Measurements from ENCODE around the gene SLC26A2.
A peak's percentile ranks its signal among the peaks of the same experiment; 100 is the strongest.

The SLC26A2 gene

GRCh38 chr5:149932445-149933350, 27.9 kb upstream of the SLC26A2 start:
- no peak overlapping the region for H3K18ac ChIP-seq (ENCODE audit: low read length)
- no peak overlapping the region for H3K4ac ChIP-seq (ENCODE audit: low read length)
- H2BK5ac ChIP-seq (ENCODE audit: low read length), result no peak overlapping the region
- peaks cover 0 to 34% (median 1%) of the 10 kb centered on the region in 3 experiments for H3K27me3 ChIP-seq (ENCODE audit: control insufficient read depth in 3 of 3, insufficient read depth in 3 of 3, low read depth in 1 of 3, low read length in 3 of 3)
- H2BK15ac ChIP-seq (ENCODE audit: low read length), result no peak overlapping the region
- H2AFZ ChIP-seq (ENCODE audit: low read length), result no peak overlapping the region
- WGBS, 2 donors (ENCODE audit: extremely low coverage in 2 of 2, insufficient read length in 2 of 2, insufficient replicate concordance in 1 of 2), result no CpG with 5 or more reads among the region's 25 CpGs
- no peak overlapping the region for H3K27ac ChIP-seq (replicated peaks; ENCODE audit: low read length)
- no peak overlapping the region for H2BK12ac ChIP-seq (ENCODE audit: low read length)
- H2BK120ac ChIP-seq (ENCODE audit: low read depth, low read length), result no peak overlapping the region
- no peak overlapping the region for H4K91ac ChIP-seq (ENCODE audit: low read depth, low read length, poor library complexity)
- no peak overlapping the region for H3K14ac ChIP-seq (ENCODE audit: low read length)
- H3K4me1 ChIP-seq (ENCODE audit: control insufficient read depth in 2 of 2, insufficient read depth in 1 of 2, low read depth in 1 of 2, low read length in 2 of 2), result no peaks in the 10 kb centered on the region
- H3K4me2 ChIP-seq (ENCODE audit: insufficient read depth, low read length, poor library complexity, severe bottlenecking), result peak overlapping the region; percentile 51
- no peaks in the 10 kb centered on the region for H3K9me3 ChIP-seq (replicated peaks in 1 of 2; ENCODE audit: control insufficient read depth in 2 of 2, insufficient read depth in 1 of 2, low read depth in 1 of 2, low read length in 2 of 2)
- no peak overlapping the region for H3K9ac ChIP-seq (ENCODE audit: low read depth, low read length, poor library complexity)
- H2AK5ac ChIP-seq (ENCODE audit: low read depth, low read length), result no peak overlapping the region
- no peak overlapping the region for H3K4me3 ChIP-seq (ENCODE audit: low read length in 2 of 2)
- H4K8ac ChIP-seq (ENCODE audit: low read depth, low read length), result no peak overlapping the region
- H3K23ac ChIP-seq (ENCODE audit: low read depth, low read length, poor library complexity), result no peak overlapping the region
- H3K36me3 ChIP-seq (replicated peaks in 1 of 2; ENCODE audit: control insufficient read depth in 2 of 2, insufficient read depth in 2 of 2, low read length in 2 of 2), result no peaks in the 10 kb centered on the region
- DNase-seq (ENCODE audit: low spot score), result no peak
- no peaks in the 10 kb centered on the region for H3K79me1 ChIP-seq (ENCODE audit: low read depth, low read length)

- H3K4me3 ChIP-seq (ENCODE audit: low read length in 2 of 2), result no peak overlapping the region
- H3K79me1 ChIP-seq (ENCODE audit: low read depth, low read length), result no peaks in the 10 kb centered on the region
- H3K18ac ChIP-seq (ENCODE audit: low read length), result no peak overlapping the region
- H2BK120ac ChIP-seq (ENCODE audit: low read depth, low read length), result no peak overlapping the region
- no peak overlapping the region for H4K91ac ChIP-seq (ENCODE audit: low read depth, low read length, poor library complexity)
- H2BK5ac ChIP-seq (ENCODE audit: low read length), result no peak overlapping the region
- no peak overlapping the region for H3K9ac ChIP-seq (ENCODE audit: low read depth, low read length, poor library complexity)
- H2AK5ac ChIP-seq (ENCODE audit: low read depth, low read length), result no peak overlapping the region
- no CpG with 5 or more reads among the region's 8 CpGs for WGBS, 2 donors (ENCODE audit: extremely low coverage in 2 of 2, insufficient read length in 2 of 2, insufficient replicate concordance in 1 of 2)
- no peak overlapping the region for H3K14ac ChIP-seq (ENCODE audit: low read length)
- no peak overlapping the region for H2BK15ac ChIP-seq (ENCODE audit: low read length)
- no peak overlapping the region for H3K27ac ChIP-seq (replicated peaks; ENCODE audit: low read length)
- no peaks in the 10 kb centered on the region for H3K36me3 ChIP-seq (replicated peaks in 1 of 2; ENCODE audit: control insufficient read depth in 2 of 2, insufficient read depth in 2 of 2, low read length in 2 of 2)
- DNase-seq (ENCODE audit: low spot score), result no peak
- no peak overlapping the region for H4K8ac ChIP-seq (ENCODE audit: low read depth, low read length)
- H3K4me1 ChIP-seq (ENCODE audit: control insufficient read depth in 2 of 2, insufficient read depth in 1 of 2, low read depth in 1 of 2, low read length in 2 of 2), result no peaks in the 10 kb centered on the region
- H2AFZ ChIP-seq (ENCODE audit: low read length), result no peak overlapping the region
- no peak overlapping the region for H3K4ac ChIP-seq (ENCODE audit: low read length)
- no peak overlapping the region for H3K23ac ChIP-seq (ENCODE audit: low read depth, low read length, poor library complexity)
- no peaks in the 10 kb centered on the region for H3K9me3 ChIP-seq (replicated peaks in 1 of 2; ENCODE audit: control insufficient read depth in 2 of 2, insufficient read depth in 1 of 2, low read depth in 1 of 2, low read length in 2 of 2)
- no peak overlapping the region for H2BK12ac ChIP-seq (ENCODE audit: low read length)
- H3K4me2 ChIP-seq (ENCODE audit: insufficient read depth, low read length, poor library complexity, severe bottlenecking), result no peak overlapping the region
- peaks cover 0 to 57% (median 1%) of the 10 kb centered on the region in 3 experiments for H3K27me3 ChIP-seq (ENCODE audit: control insufficient read depth in 3 of 3, insufficient read depth in 3 of 3, low read depth in 1 of 3, low read length in 3 of 3)
These were observed 25.1 kb upstream of the SLC26A2 start for GRCh38 chr5:149935431-149935901.

- H2BK15ac ChIP-seq (ENCODE audit: low read length), result no peak overlapping the region
- H3K18ac ChIP-seq (ENCODE audit: low read length), result no peak overlapping the region
- DNase-seq (ENCODE audit: low spot score), result no peak
- no peak overlapping the region for H4K8ac ChIP-seq (ENCODE audit: low read depth, low read length)
- peaks cover 0 to 57% (median 1%) of the 10 kb centered on the region in 3 experiments for H3K27me3 ChIP-seq (ENCODE audit: control insufficient read depth in 3 of 3, insufficient read depth in 3 of 3, low read depth in 1 of 3, low read length in 3 of 3)
- no peak overlapping the region for H2AFZ ChIP-seq (ENCODE audit: low read length)
- no peaks in the 10 kb centered on the region for H3K36me3 ChIP-seq (replicated peaks in 1 of 2; ENCODE audit: control insufficient read depth in 2 of 2, insufficient read depth in 2 of 2, low read length in 2 of 2)
- no peak overlapping the region for H3K4ac ChIP-seq (ENCODE audit: low read length)
- H2BK120ac ChIP-seq (ENCODE audit: low read depth, low read length), result no peak overlapping the region
- peaks cover 0 to 5% of the 10 kb centered on the region in 2 donors for H3K4me1 ChIP-seq (ENCODE audit: control insufficient read depth in 2 of 2, insufficient read depth in 1 of 2, low read depth in 1 of 2, low read length in 2 of 2)
- H2BK12ac ChIP-seq (ENCODE audit: low read length), result no peak overlapping the region
- H2BK5ac ChIP-seq (ENCODE audit: low read length), result no peak overlapping the region
- no peaks in the 10 kb centered on the region for H3K79me1 ChIP-seq (ENCODE audit: low read depth, low read length)
- H2AK5ac ChIP-seq (ENCODE audit: low read depth, low read length), result no peak overlapping the region
- no peak overlapping the region for H3K4me2 ChIP-seq (ENCODE audit: insufficient read depth, low read length, poor library complexity, severe bottlenecking)
- H3K4me3 ChIP-seq (ENCODE audit: low read length in 2 of 2), result no peak overlapping the region
- WGBS, 2 donors (ENCODE audit: extremely low coverage in 2 of 2, insufficient read length in 2 of 2, insufficient replicate concordance in 1 of 2), result no CpG with 5 or more reads among the region's 1 CpG
- no peak overlapping the region for H3K23ac ChIP-seq (ENCODE audit: low read depth, low read length, poor library complexity)
- no peak overlapping the region for H4K91ac ChIP-seq (ENCODE audit: low read depth, low read length, poor library complexity)
- H3K9ac ChIP-seq (ENCODE audit: low read depth, low read length, poor library complexity), result no peak overlapping the region
- no peak overlapping the region for H3K27ac ChIP-seq (replicated peaks; ENCODE audit: low read length)
- no peaks in the 10 kb centered on the region for H3K9me3 ChIP-seq (replicated peaks in 1 of 2; ENCODE audit: control insufficient read depth in 2 of 2, insufficient read depth in 1 of 2, low read depth in 1 of 2, low read length in 2 of 2)
- no peak overlapping the region for H3K14ac ChIP-seq (ENCODE audit: low read length)
These were observed 24.4 kb upstream of the SLC26A2 start for GRCh38 chr5:149936044-149936699.

GRCh38 chr5:149936700-149937091, 23.9 kb upstream of the SLC26A2 start:
- Histone ChIP-seq H2BK12ac (ENCODE audit: low read length) (no peak overlapping the region), H4K8ac (ENCODE audit: low read depth, low read length) (no peak overlapping the region), H3K14ac (ENCODE audit: low read length) (no peak overlapping the region), H2BK5ac (ENCODE audit: low read length) (no peak overlapping the region), H3K79me1 (ENCODE audit: low read depth, low read length) (no peaks in the 10 kb centered on the region), H3K4ac (ENCODE audit: low read length) (no peak overlapping the region), H3K27me3 (ENCODE audit: control insufficient read depth in 3 of 3, insufficient read depth in 3 of 3, low read depth in 1 of 3, low read length in 3 of 3) (peaks cover 0 to 57% (median 1%) of the 10 kb centered on the region in 3 experiments), H2AFZ (ENCODE audit: low read length) (no peak overlapping the region), H3K23ac (ENCODE audit: low read depth, low read length, poor library complexity) (no peak overlapping the region), H3K9me3 (replicated peaks in 1 of 2; ENCODE audit: control insufficient read depth in 2 of 2, insufficient read depth in 1 of 2, low read depth in 1 of 2, low read length in 2 of 2) (no peaks in the 10 kb centered on the region), H3K36me3 (replicated peaks in 1 of 2; ENCODE audit: control insufficient read depth in 2 of 2, insufficient read depth in 2 of 2, low read length in 2 of 2) (no peaks in the 10 kb centered on the region), H2BK15ac (ENCODE audit: low read length) (no peak overlapping the region), H3K4me2 (ENCODE audit: insufficient read depth, low read length, poor library complexity, severe bottlenecking) (no peak overlapping the region), H4K91ac (ENCODE audit: low read depth, low read length, poor library complexity) (no peak overlapping the region), H3K9ac (ENCODE audit: low read depth, low read length, poor library complexity) (no peak overlapping the region), H3K27ac (replicated peaks; ENCODE audit: low read length) (no peak overlapping the region), H3K18ac (ENCODE audit: low read length) (no peak overlapping the region), H2AK5ac (ENCODE audit: low read depth, low read length) (no peak overlapping the region), H3K4me3 (ENCODE audit: low read length in 2 of 2) (no peak overlapping the region), H2BK120ac (ENCODE audit: low read depth, low read length) (no peak overlapping the region), H3K4me1 (ENCODE audit: control insufficient read depth in 2 of 2, insufficient read depth in 1 of 2, low read depth in 1 of 2, low read length in 2 of 2) (peaks cover 0 to 7% of the 10 kb centered on the region in 2 donors)
- WGBS, 2 donors (ENCODE audit: extremely low coverage in 2 of 2, insufficient read length in 2 of 2, insufficient replicate concordance in 1 of 2), result no CpG with 5 or more reads among the region's 3 CpGs
- no peak for DNase-seq (ENCODE audit: low spot score)

All from neuronal stem cell (in vitro differentiated cells).